A673 (cell line): Measurements from ENCODE around the gene SSC5D.

Source experiments
- CTCF ChIP-seq: fragments of 300-800, 200-600 bp; sonication (generic); conservative IDR thresholded peaks from 2 replicates; pipeline ENCODE4 v1.5.1; 2017; ENCODE audit warnings: low read depth, mild to moderate bottlenecking, antibody characterized with exemption, low read length, moderate library complexity, mixed read lengths
- EZH2 ChIP-seq: fragments of 200-600 bp; sonication (generic); IDR thresholded peaks from 2 replicates; pipeline ENCODE4 v1.6.1; 2017; ENCODE audit warnings: borderline replicate concordance, low read depth, mild to moderate bottlenecking, mixed read lengths, antibody characterized with exemption, low read length; ENCODE audit not compliant: poor library complexity, severe bottlenecking

- TF ChIP-seq CTCF: no peak
- no peak for TF ChIP-seq EZH2
Measured at GRCh38 chr19:55471266-55471665, 17.0 kb upstream of the SSC5D start.
